Vagina (tissue), 2 donors: ENCODE results near the gene PAX7.

Experiments
- CTCF ChIP-seq, 3 experiments: fragments of 450-650 bp in 2 of 3; fragments of 200-600 bp in 1 of 3; sonication (generic) in 1 of 3; IDR thresholded peaks; one replicate each; pipeline ENCODE4 v1.5.1; 2017 to 2019; ENCODE audit warnings: antibody characterized with exemption in 3 of 3, mild to moderate bottlenecking in 2 of 3, moderate library complexity in 2 of 3
- POLR2A ChIP-seq, 2 donors: fragments of 450-650 bp; IDR thresholded peaks; one replicate each; pipeline ENCODE4 v1.6.1; 2017; ENCODE audit warnings: antibody characterized with exemption in 2 of 2, mild to moderate bottlenecking in 2 of 2, moderate library complexity in 2 of 2
- POLR2AphosphoS5 ChIP-seq, 2 donors: sonication (generic); formaldehyde crosslinking; IDR thresholded peaks; one replicate each; pipeline ENCODE4 v1.9.0; 2017; ENCODE audit warnings: antibody characterized with exemption in 2 of 2, mild to moderate bottlenecking in 2 of 2, low read depth in 1 of 2; ENCODE audit not compliant: insufficient read depth in 1 of 2

GRCh38 chr1:18602533-18603211 is 28.0 kb upstream of the PAX7 start:
- TF ChIP-seq POLR2AphosphoS5 (IDR thresholded peaks at IDR 0.05; ENCODE audit: insufficient read depth in 1 of 2, low read depth in 1 of 2) = no peak
- no peak for TF ChIP-seq POLR2A (IDR thresholded peaks at IDR 0.05)
- no peak for TF ChIP-seq CTCF (IDR thresholded peaks at IDR 0.05)
